HG02938 (cell line): ENCODE data around the gene TAS1R2.
"Not testable (repeated sequence)": the region's sequence is repeated elsewhere in the genome, so short reads cannot be mapped to it uniquely, and the experiment has no call there.

ENCODE experiments used
- ATAC-seq: cut with Tn5 transposase; IDR thresholded peaks from one replicate; pipeline ENCODE4 v1.9.1; 2021; ENCODE audit warnings: mild to moderate bottlenecking, moderate library complexity; ENCODE audit not compliant: unreplicated experiment

Gene TAS1R2

DNA sequence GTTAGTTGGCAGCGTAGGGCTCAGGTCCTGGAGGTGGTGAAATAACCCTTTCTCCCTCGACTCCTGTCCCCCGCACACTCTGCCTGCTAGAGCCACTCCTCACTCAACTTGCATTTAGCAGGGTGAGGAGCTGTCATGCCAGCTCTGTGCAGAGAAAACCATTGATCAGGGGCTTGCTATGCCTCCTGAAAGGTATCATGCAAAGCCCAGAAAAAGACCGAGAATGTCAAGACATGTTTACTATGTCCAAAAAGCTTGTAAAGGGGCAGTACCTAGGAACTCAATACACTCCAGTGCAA lies 24.9 kb upstream of the TAS1R2 start:
- ATAC-seq: no peak

DNA sequence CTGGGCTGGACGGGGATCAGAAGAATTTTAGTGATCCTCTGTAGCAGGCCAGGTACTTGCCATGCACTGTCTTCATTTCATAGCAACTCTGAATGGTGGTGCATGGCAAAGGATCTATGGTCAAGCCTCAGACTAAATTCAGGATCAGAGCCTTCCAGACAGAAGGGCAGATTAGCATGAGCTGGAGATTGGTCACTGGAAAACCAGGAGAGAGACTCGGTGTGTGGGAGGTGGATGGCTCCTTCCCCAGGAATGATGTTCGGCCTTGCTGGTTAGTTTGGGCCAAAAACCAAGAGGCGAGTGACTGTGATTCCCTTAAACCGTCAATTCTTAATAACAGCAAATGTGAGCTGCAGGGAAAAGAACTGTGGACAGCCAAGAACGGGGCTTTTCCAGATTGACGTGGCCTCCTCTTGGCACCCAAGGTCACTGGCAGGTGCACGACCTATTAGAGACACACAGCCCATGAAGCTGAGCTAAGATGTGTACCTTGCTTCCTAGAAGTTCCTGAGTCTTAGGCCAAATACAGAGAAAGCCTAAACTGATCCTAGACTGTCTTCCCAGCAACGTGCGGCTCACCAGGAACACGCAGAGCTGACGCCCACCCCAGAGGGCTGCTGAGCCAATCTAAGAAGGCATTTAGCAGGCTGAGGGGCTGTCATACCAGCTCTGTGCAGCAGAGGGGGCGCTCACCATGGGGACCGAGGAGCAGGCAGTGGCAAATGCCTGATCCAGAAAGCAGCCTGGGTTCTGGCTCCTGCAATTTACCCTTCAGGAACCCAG lies 24.4 kb upstream of the TAS1R2 start:
- ATAC-seq: no peak

DNA sequence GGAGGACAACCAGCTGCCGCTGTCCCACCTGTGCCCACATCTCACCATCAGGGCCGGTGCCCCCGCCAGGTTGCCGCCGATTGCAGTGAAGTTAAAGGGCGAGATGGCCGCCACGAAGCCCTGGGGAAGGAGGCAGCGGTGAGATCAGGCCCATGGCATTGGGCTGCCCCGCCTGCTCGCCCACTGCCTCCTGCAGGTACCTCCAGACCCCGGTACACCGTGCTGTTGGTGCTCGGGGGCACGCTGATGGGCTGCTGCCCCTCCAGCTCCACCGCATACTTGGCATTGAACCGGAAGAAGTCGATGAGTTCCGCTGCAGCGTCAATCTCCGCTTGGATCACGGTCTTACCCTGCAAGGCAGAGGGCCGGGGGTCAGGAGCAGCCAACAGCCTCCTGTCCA lies 23.6 kb upstream of the TAS1R2 start:
- ATAC-seq: no peak

DNA sequence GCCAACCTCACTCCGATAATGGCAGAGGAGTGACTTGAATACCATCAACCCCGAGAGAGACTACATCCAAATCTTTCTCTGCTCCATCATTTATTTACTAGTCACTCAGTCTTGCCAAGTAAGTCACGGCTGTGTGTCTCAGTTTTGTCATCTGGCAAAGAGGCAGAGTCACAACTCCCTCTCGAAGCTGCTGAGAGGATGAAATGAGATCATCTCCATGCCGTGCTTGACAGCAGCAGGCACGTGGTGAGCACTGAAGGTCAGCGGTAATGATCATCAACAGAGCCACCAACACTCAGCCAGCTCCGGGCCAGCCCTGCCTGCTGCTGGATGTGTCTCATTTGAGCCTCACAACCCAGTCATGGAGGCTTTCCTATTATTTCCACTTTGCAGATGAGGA lies 23.0 kb upstream of the TAS1R2 start:
- ATAC-seq: no peak

DNA sequence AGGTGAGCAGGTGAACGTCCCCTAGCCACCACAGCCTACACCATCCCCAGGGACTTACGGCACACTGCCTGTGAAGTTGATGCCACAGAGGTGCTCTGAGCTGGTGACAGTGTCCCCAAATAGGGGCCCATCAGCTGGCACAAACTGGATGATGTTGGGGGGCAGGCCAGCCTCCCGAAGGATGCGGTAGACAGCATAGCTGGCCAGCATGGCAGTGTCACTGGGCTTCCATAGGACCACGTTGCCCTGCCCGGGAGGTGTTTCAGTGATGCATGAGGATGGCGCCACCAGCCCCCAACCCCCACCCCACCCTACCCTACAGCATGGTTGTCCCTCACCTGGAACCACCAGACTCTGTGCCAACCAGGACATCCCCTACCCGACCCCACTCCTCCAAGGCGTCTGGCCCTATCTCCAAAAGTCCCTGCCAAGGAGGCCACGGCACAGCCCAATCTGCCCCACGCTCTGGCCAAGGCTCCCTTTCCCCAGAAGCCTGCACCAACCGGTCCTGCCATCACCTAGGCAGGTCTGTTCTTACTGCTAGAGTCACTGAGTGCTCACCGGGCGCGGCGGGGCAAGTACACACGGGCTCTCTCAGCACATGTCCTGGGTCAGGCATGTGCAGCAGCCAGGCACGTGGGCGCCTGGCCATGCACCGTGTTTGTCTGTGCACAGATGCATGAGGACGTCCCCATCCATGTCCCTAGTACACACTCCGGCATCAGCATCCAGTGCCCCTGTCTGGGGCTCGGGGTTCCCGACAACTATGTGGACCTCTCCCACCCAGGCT lies 22.4 kb upstream of the TAS1R2 start:
- no peak for ATAC-seq

DNA sequence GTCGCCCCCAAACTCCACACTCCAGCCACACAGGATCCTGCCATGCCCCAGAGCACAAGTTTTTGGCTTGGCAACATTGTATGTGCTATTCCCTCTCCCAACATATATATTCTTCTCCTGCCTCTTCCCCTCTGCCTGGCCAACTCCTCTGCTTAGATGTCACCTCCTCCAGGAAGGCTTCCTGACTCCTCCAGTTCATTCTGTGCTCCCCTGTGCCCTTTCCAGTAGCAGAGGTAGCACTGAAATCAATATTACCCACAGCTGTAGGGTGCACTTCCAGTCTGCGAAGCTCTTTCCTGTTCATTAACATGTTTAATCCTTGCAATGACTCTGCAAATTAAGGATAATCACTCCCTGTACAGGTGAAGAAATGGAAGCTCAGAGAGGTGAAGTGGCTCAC lies 21.7 kb upstream of the TAS1R2 start:
- ATAC-seq: no peak

DNA sequence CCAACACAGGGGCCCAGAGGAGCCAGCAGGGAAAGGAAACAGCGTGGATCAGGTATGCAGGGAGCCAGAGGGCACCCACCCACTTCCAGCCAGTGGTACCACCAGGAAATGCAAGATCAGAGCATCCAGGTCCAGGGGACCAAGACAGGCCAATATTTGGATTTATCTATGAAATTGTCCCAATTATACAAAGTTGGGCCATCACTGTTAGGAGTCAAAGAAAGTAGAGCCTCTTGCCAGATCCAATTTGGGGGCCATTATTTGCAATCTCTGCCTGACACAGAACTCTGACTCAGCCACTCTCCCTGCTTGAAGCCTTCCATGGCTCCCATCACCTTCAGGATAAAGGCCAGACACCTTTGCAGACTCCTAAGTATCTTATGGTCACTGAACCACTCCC lies 21.1 kb upstream of the TAS1R2 start:
- no peak for ATAC-seq

DNA sequence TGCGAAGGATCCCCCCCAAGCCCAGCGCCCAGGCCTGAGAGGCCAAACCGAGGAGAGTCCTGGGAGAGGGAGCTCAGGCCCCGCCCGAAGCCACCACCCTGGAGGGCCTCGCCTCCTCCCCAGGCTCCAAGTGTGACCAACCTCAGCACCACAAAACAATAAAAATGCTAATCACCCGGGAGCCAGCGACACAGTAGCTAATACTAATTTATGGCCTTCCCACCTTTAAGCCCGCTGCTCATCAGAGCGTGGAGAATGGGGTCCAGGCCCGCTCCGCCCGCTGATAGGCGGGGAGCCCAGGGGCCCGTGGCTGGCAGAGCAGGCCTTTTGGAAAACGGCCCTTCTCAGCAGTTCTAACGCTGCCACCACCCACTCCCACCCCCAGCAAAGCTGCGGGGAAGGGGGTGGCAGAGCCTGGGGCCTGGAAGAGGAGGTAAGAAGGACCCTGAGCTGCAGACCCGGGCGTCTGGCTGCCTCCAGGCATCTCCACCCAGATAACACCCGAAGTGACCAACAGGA lies 20.4 kb upstream of the TAS1R2 start:
- ATAC-seq: no peak

DNA sequence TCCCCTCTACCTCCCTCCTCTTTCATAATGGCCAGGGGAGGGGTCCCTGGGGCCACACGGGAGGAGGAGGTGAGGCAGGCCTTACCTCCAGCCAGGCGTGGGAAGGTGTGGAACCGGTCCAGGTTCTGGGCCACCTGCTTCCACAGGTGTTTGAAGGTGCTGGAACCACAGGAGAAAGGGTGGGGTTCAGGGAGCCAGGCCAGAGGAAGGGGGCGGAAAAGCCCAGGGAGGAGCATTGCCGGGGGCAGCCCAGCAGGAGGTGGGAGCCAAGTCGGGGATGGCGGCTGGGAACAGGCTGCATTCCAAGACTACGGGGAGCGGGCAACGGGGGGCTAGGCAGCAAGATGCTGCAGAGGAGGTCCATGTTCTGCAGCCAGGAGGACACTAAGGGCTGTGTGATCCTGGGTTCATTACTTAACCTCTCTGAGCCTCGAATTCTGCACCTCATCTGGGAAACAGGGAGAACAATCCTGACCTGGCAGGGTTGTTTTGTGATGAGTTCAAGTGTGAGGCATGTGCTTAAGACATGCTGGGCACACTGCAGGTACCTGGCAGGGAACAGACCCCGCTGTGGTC lies 19.8 kb upstream of the TAS1R2 start:
- ATAC-seq: no peak

DNA sequence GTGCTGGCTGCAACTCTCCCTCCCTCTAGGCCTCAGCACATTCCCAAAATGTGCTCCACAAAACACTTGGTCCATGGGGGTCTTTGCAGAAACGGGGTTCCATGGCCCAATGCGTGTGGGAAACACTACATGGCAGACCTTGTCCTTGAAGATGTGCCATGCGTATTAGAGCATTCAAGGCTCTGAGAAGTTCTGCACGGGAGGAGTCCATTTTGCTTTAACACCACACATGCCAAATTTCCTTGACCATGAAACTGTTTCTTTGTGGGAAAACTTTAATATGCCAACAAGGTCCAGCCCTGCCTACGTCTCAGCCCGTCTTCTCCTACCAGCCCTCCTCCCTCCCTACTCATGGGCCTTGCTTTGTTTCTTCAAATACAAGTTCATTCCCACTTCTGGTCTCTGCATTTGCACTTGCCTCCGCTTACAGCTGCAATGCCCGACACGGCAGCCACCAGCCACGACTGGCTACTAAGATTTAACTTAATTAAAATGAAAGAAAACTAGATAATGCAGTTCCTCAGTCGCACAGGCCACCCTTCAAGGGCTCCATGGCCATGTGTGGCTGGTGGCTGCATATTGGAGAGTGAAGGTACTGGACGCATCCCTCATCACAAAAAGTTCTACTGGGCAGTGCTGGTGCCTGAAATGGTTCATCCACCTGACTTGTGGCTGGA lies 19.2 kb upstream of the TAS1R2 start:
- no peak for ATAC-seq

DNA sequence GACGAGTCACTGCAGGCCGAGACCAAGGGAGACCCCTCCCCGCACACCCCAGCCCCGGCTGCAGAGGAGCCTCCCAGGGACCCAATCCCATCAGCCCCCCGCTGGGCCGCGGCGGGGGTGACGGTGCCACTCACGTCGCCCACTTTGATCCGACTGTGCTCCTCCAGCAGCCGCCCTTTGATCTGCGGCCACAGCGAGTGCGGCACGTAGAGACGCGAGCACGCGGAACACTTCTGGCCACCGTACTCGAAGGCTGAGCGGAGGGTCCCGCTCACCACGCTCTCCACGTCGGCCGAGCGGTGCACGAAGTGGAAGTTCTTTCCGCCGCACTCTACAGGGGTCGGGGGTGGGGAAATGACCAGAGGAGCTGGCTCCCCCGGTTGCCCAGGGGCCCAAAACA lies 17.8 kb upstream of the TAS1R2 start:
- no peak for ATAC-seq

DNA sequence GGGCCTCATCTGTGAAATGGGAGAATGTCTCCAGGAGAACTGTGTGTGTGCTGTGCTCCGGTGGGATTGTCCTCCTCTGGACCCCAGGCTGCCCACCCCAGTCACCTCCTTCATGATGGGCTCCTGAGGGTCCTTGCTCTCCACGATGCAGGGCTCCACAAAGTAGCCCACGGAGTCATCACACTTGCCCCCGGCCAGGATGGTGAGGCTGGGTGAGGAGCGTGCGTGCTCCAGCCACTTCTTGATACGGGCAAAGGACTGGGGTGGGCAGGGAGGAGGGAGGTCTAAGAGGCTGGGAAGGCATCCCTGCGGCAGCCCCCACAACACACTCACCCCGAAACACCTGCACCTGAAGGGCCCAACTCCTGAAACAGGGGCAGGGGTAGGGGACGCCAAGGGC lies 16.8 kb upstream of the TAS1R2 start:
- no peak for ATAC-seq

DNA sequence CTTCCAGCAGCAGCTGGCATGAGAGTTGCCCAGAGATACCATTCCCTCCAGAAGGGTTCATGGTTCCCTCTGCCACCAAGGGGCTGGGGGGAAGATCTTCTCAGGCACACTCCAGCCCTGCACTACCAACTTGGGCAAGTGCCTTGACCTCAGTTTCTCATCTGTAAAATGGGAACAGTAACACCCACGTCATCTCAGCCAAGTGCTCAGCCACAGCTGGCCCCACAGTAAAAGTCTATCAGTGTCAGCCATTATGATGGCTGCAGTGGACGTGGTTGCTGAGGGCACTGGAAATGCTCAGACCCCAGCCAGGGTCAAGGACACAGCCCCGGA lies 16.3 kb upstream of the TAS1R2 start:
- ATAC-seq: no peak

DNA sequence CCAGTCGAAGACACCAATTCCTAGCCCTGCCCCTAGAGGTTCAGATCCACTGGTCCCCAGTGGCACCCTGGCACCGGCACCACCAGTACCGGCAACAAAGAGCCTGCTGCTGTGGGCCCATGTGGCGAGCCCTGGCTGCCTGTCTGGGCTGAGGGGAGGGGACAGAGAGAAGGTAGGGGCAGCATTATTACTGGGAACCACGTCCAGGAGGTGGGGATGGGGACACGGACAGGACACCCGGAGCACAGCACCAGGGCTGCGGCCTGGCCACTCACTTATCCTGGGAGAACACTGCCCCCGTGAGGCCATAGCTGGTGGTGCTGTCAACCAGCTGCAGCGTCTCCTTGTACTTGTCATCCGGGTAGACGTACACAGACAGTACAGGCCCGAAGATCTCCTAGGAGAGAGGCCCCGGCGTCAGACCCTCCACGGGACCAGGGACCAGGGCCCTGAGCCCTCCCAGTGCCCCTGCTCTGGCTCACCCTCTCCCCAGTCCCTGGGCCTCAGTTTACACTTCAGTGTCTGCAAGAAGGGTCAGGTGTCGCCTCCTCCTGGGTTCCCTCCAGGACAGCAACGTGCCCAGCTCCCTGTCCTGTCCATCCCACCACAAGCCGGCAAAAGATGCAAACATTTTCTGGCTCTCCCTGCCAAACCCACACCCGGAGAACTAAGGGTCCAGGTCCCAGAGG lies 15.8 kb upstream of the TAS1R2 start:
- no peak for ATAC-seq

DNA sequence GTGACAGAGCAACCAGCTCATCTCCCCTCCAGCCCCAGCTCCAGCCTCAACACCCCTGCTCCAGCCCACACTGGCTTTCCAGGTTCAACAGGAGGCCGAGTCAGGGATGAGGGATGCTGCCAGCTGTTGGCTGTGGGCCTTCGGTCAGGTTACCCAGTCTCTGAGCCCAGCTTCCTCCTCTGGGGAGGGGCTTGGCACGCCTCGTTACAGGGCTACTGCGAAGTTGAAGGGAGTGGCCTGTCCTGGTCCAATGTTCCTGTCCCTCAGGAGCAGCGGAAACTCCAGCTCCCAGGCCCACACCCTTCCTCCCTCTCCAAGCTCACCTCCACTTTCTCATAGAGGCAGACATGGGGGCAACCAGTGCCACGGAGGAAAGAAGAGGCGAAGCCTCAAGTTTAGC lies 15.1 kb upstream of the TAS1R2 start:
- no peak for ATAC-seq

DNA sequence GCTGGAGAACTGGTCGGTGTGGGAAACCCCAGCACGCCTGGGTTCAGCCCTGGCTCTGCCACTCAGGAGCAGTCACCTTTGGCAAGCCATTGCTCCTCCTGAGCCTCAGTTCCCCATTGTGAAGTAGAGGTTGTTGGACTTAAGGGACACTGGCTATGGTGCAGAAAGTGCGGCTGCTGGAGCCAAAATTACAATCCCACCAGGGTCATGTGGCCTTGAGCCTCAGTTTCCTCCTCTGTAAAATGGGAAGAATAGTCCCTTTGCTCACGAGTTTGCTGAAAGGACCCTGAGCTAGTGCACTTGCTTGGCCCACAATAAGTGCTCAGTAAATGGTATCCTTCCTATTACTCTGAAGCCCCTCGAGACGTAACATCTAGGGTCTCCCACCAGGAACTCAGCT lies 14.6 kb upstream of the TAS1R2 start:
- ATAC-seq: no peak

DNA sequence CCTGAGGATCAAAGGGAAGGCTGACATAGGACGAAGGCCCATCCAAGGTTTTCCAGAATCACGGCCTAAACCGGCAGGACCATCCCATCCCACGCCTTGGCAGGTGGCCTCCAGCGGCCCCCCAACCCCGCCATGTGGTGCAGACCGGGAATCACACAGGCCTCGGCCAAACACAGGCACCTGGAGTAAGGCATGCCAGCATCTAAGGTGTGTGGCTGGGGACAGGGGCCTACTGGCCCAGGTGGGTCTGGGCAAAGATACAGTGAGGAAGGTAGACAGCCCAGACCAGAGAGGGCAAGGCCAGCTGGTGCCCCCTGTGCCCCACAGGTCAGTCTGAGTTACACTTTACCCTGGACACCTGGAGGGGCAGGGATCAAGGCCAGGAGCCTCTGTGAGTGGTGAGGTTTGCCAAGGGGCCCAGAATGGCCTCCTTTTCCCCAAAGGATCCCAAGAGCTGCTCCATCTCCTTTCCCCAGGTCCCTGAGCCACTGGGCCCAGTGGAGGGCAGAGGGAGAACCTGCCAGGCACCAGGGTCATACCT lies 12.7 kb upstream of the TAS1R2 start:
- no peak for ATAC-seq

DNA sequence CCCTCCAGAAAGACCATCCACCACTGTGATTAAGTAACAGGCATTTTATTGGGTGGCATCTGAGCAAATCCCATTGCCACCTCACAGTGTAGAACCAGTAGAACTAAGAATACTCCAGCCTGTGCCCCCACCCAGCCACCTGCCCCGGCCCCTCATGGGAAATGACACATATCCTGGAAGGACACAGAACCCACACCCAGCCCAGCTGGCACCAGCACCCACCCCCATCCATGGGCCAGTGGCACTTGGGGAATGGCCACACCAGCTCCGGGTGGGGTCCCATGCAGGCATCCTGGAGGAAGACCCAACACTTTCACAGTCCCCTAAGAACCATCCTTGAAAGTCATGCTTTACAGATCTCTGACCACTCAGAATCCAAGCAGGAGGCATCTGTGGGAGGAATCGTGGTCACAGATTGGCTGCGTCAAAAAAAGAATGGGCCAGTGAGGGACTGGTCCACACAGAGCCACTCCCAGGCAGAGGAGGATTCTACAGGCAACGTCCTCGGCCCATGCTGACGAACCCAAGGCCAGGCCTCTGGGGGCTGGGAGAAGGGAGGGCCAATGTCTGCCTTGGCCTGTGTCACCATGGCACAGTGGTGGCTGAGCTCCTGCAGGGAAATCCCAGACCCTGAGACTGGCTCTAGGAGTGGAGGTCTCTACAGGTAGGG lies 12.1 kb upstream of the TAS1R2 start:
- no peak for ATAC-seq

DNA sequence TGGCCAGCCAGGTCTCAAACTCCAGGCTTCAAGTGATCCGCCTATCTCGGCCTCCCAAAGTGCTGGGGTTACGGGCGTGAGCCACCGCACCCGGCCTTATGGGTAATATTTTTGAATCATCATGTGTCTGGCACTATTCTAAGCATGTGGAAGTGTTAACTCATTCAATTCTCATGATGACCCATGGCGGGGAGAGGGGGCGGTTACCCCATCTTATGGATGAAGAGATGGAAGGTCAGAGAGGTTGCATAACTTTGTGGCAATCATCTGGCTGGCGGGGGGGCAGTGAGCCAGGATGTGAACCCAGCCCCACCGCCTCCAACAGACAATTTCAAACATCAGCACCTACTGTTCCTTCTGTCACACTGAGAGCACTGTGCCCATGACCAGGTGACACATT lies 11.5 kb upstream of the TAS1R2 start:
- no peak for ATAC-seq

DNA sequence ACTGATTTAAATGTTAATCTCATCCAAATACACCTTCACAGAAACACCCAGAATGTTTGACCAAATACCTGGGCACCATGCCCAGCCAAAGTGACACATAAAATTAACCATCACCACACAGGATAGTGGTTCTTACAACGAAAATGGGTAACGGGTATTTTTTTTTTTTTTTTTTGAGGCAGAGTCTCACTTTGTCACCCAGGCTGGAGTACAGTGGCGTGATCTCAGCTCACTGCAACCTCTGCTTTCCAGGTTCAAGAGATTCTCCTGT lies 11.1 kb upstream of the TAS1R2 start:
- not testable (repeated sequence) for ATAC-seq
